ENCODE measurements around the gene RNF157. TPM values are rescaled to one million over a fixed set of nuclear protein-coding genes. Genes with fewer than 3 reads are reported as not detected.

Gene RNF157
- total RNA-seq, 1 donor from 2014 or later, result 3.1 TPM

DNA sequence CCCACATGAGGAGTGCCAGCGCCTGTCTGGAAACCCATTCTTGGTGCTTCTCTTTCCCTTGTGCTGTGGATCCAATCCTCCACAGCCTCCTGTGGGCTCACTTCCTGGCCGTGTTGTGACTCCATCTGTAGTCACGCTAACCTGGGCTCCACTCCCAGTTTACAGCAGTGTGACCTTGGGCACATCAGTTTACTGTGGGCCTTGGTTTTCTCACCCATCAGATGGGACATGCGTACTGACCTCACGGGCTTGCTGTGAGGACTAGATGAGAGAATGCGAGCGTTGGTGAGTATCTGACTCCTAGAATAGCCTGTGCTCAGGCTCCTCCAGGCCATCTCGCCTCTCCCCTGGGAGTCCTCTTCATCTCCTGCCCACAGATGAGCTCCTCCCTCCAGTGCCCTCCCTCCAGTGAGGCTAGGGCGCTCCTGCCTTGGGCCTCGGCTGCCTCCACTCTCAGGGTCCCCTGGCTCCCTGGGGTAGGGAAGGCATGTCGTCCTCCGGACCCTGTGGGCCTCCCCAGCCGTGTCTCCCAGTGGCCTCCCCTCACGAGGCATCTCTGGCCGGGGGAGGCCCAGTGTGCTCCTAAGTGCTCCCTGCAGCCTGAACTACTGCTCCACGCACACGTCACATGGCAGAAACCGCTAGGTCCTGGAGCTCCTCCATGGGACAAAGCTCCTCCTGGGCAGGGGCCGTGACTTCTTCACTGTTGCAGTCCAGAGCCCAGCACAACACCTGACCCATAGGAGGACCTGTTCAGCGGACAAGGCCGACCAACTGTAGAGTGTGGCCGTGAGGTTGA, 94.0 kb downstream of the RNF157 start:
- ChIA-PET POLR2A (interaction anchor here (0.6 to 2.4 kb wide), 8 partner anchors 20 to 130 kb away, joined by 3 to 25 read pairs (median 6); partner anchors contain the start of gene UBALD2), CTCF (interaction anchor here (1.2 to 2.6 kb wide), 3 partner anchors 7 to 133 kb away, joined by 4 to 7 read pairs (median 6); no protein-coding TSS in a partner anchor)
- TF ChIP-seq, protein P1, sequence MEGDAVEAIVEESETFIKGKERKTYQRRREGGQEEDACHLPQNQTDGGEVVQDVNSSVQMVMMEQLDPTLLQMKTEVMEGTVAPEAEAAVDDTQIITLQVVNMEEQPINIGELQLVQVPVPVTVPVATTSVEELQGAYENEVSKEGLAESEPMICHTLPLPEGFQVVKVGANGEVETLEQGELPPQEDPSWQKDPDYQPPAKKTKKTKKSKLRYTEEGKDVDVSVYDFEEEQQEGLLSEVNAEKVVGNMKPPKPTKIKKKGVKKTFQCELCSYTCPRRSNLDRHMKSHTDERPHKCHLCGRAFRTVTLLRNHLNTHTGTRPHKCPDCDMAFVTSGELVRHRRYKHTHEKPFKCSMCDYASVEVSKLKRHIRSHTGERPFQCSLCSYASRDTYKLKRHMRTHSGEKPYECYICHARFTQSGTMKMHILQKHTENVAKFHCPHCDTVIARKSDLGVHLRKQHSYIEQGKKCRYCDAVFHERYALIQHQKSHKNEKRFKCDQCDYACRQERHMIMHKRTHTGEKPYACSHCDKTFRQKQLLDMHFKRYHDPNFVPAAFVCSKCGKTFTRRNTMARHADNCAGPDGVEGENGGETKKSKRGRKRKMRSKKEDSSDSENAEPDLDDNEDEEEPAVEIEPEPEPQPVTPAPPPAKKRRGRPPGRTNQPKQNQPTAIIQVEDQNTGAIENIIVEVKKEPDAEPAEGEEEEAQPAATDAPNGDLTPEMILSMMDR (IDR thresholded peaks at IDR 0.05), result no peak
- Mint-ChIP-seq H3K27ac (peak overlapping the region; percentile 95), H3K9me3 (no peaks in the 10 kb centered on the region), H3K27me3 (peaks cover 3% of the 10 kb centered on the region), H3K4me3 (peak overlapping the region; percentile 67), H3K4me1 (peaks cover 55% of the 10 kb centered on the region), H3K36me3 (ENCODE audit: low read depth) (no peaks in the 10 kb centered on the region)
- intact Hi-C loops (cut with micrococcal nuclease), result no loop called here
- ATAC-seq (ENCODE audit: low read depth), result peak; percentile 2
- DNase-seq, result no peak

- Mint-ChIP-seq H3K4me3 (peak overlapping the region; percentile 67), H3K27ac (peak overlapping the region; percentile 95), H3K9me3 (no peaks in the 10 kb centered on the region), H3K36me3 (ENCODE audit: low read depth) (no peaks in the 10 kb centered on the region), H3K27me3 (peaks cover 4% of the 10 kb centered on the region), H3K4me1 (peaks cover 61% of the 10 kb centered on the region)
- ATAC-seq (ENCODE audit: low read depth) (peak; percentile 56), DNase-seq (no peak)
- intact Hi-C loops (cut with micrococcal nuclease), result no loop called here
- ChIA-PET POLR2A (interaction anchor here (0.6 to 2.4 kb wide), 9 partner anchors 19 to 220 kb away, joined by 3 to 25 read pairs (median 5); partner anchors contain the start of gene UBALD2), CTCF (interaction anchor here (0.6 to 2.6 kb wide), 6 partner anchors 8 to 505 kb away, joined by 3 to 7 read pairs (median 5); no protein-coding TSS in a partner anchor)
- TF ChIP-seq, protein P1 (IDR thresholded peaks at IDR 0.05), result no peak
Observed at GRCh38 chr17:76145231-76146052, 94.9 kb downstream of the RNF157 start.

DNA sequence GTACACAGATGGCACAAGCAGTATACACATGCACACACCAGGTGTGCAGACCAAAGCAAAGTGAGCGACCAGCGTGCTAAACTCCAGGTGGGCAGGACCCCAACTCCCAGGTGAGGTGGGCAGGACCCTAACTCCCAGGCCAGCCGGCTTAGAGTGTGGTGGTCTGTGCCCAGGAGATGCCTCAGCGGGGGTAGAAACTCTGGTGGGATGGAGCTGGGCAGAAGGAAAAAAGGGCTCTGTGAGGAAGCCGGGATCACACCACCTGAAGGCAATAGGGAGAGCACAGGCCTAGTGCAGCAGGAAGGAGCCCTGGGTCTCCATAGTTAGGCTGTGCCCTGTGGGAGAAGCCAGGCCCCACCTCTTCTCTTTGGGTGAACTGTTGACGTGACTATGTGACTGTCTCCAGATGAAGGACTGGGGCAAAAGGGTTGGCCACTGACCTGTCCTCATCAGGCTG, 97.7 kb downstream of the RNF157 start:
- Mint-ChIP-seq H3K36me3 (ENCODE audit: low read depth) (no peaks in the 10 kb centered on the region), H3K9me3 (no peaks in the 10 kb centered on the region), H3K4me3 (peak overlapping the region; percentile 44), H3K27me3 (peaks cover 10% of the 10 kb centered on the region), H3K4me1 (peaks cover 68% of the 10 kb centered on the region), H3K27ac (peak overlapping the region; percentile 73)
- no peak for ATAC-seq (ENCODE audit: low read depth)
- intact Hi-C loops (cut with micrococcal nuclease), result no loop called here
- TF ChIP-seq, protein P1 (IDR thresholded peaks at IDR 0.05), result no peak
- no peak for DNase-seq
- ChIA-PET POLR2A (interaction anchor here (0.6 to 4.1 kb wide), 3 partner anchors 66 to 133 kb away, joined by 3 to 21 read pairs (median 4); partner anchors contain the start of gene UBALD2), CTCF (interaction anchor here (0.7 to 1.7 kb wide), 3 partner anchors 21 to 137 kb away, joined by 3 to 6 read pairs (median 5); no protein-coding TSS in a partner anchor)

GRCh38 chr17:76142039-76142584, 98.2 kb downstream of the RNF157 start:
- Mint-ChIP-seq H3K4me1 (peaks cover 67% of the 10 kb centered on the region), H3K27me3 (peaks cover 10% of the 10 kb centered on the region), H3K36me3 (ENCODE audit: low read depth) (no peaks in the 10 kb centered on the region), H3K27ac (no peak overlapping the region), H3K4me3 (peak overlapping the region; percentile 44), H3K9me3 (no peaks in the 10 kb centered on the region)
- no peak for ATAC-seq (ENCODE audit: low read depth)
- ChIA-PET CTCF (interaction anchor here (1.6 to 2.3 kb wide), 3 partner anchors 21 to 138 kb away, joined by 5 to 14 read pairs (median 6); no protein-coding TSS in a partner anchor), POLR2A (interaction anchor here (0.6 to 4.1 kb wide), 4 partner anchors 19 to 134 kb away, joined by 3 to 21 read pairs (median 4); partner anchors contain the start of gene UBALD2)
- TF ChIP-seq, protein P1 (IDR thresholded peaks at IDR 0.05), result no peak
- intact Hi-C loops (cut with micrococcal nuclease), result no loop called here
- DNase-seq, result no peak

All from activated B cell treated with CpG ODN at 0.5 μM for 24 hours (primary cell).